HEK293T (cell line): Measurements from ENCODE around the gene TRIM15.

Experiments used
- BHLHE40 ChIP-seq: fragments of 450-650 bp; IDR thresholded peaks from 2 replicates; pipeline ENCODE4 v1.6.1; 2016; ENCODE audit warnings: mild to moderate bottlenecking, moderate library complexity, borderline replicate concordance
- FOXK2 ChIP-seq: fragments of 450-650 bp; IDR thresholded peaks from 2 replicates; pipeline ENCODE4 v1.6.1; 2016; ENCODE audit warnings: mild to moderate bottlenecking
- HDGF ChIP-seq: fragments of 450-650 bp; IDR thresholded peaks from 2 replicates; pipeline ENCODE4 v1.6.1; 2017; ENCODE audit warnings: antibody characterized with exemption, borderline replicate concordance
- NFRKB ChIP-seq: fragments of 450-650 bp; IDR thresholded peaks from 2 replicates; pipeline ENCODE4 v1.6.1; 2016; ENCODE audit warnings: mild to moderate bottlenecking, moderate library complexity
- SP1 ChIP-seq: fragments of 450-650 bp; IDR thresholded peaks from 2 replicates; pipeline ENCODE4 v1.6.1; 2017
- SUZ12 ChIP-seq: fragments of 450-650 bp; IDR thresholded peaks from 2 replicates; pipeline ENCODE4 v1.6.1; 2016; ENCODE audit warnings: mild to moderate bottlenecking
- TARDBP ChIP-seq: fragments of 450-650 bp; IDR thresholded peaks from 2 replicates; pipeline ENCODE4 v1.6.1; 2016
- TF ChIP-seq, protein P1 (sequence below): fragments of 450-650 bp; IDR thresholded peaks from 2 replicates; pipeline ENCODE4 v1.6.1; 2016

DNA sequence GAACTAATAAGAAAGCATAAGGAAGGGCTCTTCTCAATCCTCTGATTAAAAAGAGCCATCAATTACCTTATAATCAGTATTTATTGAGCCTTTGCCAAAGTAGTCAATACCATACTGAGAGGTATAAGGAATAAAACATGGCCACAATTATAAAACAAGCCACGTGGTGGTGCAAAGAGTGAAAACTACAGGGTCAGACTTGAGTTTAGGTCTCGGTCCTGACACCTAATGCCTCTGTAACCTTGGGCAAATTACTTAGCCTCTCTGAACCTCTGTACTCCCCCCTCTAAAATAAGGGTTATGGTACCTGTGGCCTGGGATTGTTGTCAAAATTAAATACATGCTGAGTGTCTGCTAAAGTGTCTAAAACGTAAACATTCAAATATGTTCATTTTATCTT lies 14.1 kb upstream of the TRIM15 start:
- TF ChIP-seq FOXK2 (no peak), TARDBP (no peak), BHLHE40 (no peak), NFRKB (no peak), SP1 (no peak), HDGF (no peak), SUZ12 (no peak)
- TF ChIP-seq, protein P1, sequence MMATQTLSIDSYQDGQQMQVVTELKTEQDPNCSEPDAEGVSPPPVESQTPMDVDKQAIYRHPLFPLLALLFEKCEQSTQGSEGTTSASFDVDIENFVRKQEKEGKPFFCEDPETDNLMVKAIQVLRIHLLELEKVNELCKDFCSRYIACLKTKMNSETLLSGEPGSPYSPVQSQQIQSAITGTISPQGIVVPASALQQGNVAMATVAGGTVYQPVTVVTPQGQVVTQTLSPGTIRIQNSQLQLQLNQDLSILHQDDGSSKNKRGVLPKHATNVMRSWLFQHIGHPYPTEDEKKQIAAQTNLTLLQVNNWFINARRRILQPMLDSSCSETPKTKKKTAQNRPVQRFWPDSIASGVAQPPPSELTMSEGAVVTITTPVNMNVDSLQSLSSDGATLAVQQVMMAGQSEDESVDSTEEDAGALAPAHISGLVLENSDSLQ, result no peak
